NCI-H524 treated with DMSO at 0.1 percent for 48 hours (cell line): ENCODE data around the gene SCP2.

ENCODE experiments used
- DNase-seq: peaks from one replicate; lab custom pipeline; 2025; lab: John Stamatoyannopoulos, UW

Gene SCP2, protein sequence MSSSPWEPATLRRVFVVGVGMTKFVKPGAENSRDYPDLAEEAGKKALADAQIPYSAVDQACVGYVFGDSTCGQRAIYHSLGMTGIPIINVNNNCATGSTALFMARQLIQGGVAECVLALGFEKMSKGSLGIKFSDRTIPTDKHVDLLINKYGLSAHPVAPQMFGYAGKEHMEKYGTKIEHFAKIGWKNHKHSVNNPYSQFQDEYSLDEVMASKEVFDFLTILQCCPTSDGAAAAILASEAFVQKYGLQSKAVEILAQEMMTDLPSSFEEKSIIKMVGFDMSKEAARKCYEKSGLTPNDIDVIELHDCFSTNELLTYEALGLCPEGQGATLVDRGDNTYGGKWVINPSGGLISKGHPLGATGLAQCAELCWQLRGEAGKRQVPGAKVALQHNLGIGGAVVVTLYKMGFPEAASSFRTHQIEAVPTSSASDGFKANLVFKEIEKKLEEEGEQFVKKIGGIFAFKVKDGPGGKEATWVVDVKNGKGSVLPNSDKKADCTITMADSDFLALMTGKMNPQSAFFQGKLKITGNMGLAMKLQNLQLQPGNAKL

DNA sequence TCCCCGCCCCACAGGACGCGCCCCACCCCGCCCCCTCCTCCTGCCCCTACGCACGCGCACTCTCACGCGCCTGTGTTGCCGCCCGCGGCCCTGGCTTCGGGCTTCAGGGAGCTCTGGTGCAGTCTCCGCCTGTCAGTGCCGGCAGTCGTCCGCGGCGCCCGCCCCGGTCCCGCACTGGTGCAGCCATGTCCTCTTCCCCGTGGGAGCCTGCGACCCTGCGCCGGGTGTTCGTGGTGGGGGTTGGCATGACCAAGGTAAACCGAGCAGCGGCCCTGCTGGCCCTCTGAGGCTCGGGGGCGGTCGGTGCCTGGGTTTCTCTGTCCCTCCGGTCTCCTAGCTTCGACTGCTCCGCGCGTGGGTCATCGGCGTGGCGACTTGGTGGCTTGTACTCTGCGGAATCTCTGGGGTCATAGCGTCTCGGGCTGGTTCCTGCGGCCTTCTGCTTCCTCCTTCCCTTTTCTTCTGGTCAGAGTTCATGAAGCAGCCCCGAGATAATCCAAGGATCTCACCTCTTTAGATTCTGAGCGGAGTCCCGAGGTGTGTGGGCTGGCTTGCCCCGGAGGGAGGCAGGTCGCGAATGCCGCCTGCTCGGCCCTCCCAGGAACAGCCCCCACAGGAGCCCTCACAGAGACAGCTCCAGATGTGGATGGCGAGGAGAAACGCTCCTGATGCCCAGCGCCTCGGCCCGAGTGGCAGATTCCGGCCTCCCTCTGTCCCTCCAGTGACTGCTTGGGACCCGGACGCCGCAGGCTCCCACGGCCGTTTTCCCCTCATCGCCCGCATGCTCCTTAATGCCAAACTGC, at the start of gene SCP2:
Gene SCP2, plus strand, starts transcription at position 65 of the 803 bp plus-strand sequence. Its CDS starts 121 bp downstream, at position 186.
- no peak for DNase-seq

DNA sequence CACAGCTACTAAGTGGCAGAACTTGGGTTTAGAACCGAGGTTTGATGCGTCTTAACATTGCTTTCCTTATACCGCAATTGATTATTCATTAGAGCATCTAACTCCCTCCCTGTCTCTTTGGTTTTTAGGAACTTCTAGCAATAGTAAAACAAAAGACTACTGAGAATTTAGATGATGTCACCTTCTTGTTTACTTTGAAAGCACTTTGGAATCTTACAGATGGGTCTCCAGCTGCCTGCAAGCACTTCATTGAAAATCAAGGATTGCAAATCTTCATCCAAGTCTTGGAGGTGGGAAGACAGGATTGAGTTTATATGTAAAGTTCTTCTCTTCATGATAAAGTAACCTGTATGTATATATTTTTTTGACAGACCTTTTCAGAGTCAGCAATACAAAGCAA, 49.5 kb upstream of the SCP2 start:
- no peak for DNase-seq

DNA sequence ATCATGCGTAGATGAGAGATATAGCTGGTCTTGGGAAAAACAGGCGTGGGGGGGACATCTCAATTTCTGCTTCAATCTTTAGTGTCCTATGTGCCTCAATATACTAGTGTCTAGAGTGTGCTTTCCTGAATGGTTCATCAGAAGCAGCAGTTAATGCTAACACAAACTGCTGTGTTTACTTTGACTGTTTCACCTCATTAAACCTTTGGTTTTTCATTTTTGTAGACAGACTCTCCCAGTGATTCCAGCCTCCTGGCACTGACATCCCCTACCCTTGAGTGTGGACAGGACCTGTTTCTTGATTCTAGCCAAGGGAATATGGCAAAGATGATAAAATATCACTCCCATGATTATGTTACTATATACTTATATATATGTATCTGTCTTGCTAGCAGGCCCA, 46.9 kb upstream of the SCP2 start:
- DNase-seq: no peak

DNA sequence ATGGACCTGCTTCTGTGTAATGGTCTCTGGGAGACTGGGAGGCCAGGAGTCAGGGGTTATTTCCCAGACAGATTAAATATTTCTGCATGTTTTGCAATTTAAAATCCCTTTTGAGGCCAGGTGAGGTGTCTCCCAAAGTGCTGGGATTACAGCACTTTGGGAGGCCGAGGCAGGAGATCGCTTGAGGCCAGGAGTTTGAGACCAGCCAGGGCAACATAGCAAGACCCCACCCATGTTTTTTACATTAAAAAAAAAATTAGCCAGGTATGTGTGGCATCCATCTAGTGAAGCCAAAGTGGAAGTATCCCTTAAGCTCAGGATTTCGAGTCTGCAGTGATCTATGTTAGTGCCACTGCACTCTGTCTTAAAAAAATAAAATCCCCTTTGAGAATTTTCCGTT, 39.6 kb upstream of the SCP2 start:
- no peak for DNase-seq

DNA sequence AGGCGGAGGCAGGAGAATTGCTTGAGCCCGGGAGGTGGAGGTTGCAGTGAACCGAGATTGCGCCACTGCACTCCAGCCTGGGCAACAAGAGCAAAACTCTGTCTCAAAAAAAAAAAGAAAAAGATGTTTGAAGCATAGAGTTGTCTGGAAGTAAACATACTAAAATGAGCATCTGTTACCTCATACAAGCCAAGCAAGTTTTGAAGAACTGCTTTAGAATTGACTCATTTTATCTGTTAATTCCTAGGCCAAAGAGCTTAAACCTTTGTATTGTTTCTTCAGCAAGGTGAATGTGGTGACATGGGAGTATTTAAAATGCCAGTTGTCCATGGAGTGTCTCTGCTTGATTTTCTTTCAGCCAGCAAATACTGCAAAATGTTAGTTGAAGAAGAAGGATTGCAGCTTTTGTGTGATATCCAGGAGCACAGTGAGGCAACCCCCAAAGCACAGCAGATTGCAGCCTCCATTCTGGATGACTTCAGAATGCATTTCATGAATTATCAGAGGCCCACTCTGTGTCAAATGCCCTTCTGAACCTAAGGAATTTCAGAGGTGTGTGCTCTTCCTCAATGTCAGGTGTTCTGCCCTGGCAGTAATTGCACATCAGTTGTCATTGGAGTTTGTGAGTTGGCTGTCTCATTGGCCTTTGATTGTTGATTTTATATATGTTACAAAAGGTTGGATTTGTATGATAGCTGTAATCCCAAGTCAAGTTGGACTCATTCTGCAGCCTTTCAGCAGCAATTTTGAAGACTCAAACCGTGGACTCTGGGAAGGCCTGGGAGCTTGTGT, 34.5 kb upstream of the SCP2 start:
- no peak for DNase-seq

DNA sequence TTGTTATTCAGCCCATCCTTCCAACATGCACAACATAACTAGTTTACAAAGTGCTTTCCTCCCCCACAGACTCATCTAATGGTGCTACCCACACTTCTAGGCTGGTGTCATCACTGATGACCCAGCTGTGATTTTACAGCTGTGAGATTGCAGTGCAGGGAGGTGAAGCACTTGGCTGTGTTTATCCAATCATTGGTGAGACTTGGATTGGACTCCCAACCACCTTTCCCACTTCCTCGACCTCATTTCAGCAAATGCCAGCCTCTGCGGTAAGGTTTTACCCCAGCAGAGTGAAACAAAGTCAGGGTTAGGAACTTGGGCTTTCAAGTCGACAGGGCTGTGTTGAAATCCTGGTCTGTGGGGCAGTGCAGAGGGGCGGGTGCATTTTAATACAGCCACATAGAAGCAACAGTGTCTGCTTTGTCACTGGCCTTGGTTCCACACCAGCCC, 27.6 kb upstream of the SCP2 start:
- no peak for DNase-seq

DNA sequence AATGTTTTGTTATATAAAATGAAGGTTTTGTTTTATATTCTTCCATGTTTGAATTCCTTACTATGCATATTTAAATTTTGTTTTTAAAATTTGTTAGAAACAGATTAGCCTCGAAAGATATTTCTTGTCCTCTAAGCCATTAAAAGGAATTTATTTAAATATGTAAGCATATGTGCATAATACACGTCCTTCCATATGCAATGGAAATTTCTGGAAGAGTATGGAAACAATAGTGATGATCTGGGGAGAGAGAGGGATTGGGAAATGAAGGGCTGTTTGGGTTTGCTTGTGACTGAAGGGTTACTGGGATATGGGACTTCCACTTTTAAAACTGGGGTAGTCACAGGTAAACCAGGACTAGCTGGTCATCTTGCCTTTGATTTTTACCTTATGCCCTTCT, 26.7 kb upstream of the SCP2 start:
- DNase-seq: no peak

DNA sequence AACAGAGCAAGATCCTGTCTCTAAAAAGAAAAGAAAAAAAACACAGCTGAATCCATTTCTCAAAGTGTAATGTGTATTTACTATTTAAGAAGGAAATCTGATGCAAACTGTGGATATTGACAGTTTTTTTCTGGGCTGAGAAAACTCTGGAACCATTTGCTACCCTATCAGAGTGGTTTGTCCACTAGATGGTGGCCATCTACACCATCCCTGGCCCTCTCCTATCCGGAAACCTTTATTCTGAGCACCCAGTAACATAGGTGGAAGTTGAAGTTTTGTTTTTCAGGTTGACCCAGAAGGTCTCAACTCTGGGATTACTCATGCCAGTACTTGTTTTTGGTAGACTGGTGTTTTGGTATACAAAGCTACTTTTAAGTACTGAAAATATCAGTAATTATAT, 25.7 kb upstream of the SCP2 start:
- DNase-seq: no peak

DNA sequence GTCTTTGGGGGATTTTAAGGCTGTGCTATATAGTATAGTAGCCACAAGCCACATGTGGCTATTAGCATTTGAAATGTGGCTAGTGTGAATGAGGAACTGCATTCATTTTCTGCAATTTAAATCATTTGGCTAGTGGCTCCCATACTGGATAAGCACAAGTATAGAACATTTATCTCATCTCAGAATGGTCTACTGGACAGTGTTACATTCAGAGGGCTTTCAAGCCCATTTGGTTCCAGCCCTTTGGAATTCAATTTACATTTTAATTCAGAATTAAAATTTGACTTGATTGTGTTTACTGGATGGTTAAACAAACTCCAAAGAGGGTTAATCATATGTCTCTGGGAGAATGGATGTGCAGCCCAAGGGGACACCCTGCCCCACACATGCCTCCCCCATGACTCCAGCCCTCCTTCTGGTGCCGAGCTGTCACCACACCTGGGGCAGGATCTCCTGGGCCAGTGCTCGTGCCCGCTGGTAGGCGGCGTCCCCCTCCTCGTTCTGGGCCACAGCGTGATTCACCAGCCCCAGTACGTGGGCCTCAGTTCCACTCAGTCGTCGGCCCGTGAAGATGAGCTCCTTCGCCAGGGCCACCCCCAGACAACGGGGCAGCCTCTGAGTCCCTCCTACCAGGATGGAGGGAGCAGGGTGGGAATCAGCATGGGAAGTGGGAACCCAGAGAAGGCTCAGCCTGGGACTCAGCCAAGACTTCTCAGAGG, 22.7 kb upstream of the SCP2 start:
- DNase-seq: no peak

DNA sequence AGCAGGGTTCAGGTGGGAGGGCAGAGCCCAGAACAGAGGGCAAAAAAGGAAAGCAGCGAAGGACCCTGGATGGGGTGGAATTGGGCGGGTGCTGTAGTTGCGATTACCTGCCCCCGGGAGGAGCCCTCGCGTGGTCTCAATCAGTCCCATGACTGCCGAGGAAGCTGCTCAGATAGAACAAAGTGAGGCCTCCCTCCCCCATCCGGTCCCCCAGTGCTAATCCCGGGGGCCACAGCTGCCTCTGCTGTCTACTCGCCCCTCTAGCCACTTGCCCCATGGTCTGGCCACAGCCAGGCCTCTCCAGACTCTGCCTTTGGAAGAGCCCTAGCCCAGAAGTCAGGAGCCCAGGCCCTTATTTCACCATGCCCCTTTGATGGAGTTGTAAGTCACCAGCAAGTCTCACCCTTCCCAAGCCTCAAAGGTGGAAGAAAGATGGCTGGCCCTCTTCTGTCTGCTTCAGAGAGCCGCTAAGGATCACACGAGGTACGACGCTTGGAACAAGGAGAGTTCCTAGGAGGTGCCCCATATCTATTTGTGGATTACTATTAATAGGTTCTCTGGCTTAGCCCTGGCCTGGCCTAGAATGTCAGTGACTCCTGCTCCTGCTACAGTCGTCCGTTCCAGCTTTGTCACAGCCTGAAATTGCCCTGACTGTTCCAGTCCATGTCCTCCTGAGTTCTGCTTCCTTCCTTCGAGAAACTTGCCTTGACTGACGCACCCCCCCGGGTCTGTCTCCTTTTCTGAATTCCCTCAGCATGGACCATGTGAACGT, 22.0 kb upstream of the SCP2 start:
- no peak for DNase-seq

DNA sequence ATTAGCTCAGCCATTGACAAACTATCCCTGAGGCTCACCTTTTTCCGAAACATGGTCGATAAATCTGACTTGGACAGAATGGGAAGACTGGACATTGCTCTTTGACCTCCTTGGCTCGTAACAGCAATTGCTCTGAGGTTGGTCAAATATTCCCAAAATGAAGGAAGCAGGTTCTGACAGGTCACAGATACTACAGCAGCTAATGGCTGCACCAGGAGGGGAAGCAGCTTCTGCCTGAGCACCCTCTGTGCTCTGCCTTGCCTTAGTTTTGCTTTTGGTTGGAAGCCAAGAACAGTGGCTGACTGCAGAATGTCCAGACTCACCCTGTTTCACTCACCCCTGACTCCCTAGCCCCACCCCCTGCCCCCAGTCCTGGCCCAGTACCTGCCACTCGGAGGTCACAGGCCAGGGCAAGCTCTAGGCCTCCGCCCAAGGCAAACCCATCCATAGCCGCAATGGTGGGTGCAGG, 20.9 kb upstream of the SCP2 start:
- DNase-seq: no peak

DNA sequence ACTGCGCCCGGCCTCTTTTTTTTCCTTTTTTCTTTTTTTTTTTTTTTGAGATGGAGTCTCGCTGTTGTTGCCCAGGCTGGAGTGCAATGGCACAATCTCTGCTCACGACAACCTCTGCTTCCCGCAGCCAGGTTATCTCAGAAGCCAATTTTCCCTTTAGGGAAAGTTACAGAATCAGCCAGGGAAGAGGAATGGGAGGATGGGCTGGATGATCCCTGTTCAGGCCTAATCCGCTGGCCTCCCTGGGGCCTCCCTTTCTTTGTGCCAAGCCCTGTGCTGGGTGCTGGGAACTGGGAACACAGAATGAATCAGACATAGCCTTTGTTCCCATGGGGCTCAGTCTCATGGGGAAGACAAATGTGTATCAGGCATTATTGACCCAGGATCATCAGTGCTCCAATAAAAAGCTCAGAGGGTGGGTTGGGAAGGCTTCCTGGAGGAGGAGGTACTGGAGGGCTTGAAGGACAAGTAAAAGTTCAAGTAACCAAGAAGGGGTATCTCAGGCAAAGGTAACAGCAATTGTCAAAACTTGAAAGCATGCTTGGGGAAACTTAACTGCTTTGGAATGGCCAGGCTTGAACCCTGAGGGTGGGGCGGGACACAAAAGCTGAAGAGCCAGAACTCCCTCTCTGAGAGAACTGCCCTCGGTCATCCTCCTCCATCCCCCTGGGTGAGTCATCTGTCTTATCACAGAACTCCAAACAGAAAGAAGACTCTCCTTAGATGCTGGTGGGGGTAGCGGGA, 19.8 kb upstream of the SCP2 start:
- no peak for DNase-seq

DNA sequence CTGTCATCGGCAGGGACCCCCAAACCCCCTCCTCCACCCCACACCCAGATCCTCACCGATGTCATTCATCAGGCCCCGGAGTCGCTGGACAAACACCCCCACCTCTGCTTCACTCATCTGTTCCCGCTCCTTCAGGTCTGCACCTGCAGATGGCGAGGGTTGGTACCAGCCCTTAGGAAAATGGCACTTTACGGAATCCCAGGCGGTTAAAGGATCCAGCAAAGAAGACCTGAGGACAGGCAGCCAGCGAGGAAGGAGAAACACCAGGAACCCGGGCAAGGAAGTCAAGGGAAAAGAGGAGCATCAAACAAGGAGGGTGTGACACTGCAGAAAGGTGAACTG, 19.3 kb upstream of the SCP2 start:
- DNase-seq: no peak

DNA sequence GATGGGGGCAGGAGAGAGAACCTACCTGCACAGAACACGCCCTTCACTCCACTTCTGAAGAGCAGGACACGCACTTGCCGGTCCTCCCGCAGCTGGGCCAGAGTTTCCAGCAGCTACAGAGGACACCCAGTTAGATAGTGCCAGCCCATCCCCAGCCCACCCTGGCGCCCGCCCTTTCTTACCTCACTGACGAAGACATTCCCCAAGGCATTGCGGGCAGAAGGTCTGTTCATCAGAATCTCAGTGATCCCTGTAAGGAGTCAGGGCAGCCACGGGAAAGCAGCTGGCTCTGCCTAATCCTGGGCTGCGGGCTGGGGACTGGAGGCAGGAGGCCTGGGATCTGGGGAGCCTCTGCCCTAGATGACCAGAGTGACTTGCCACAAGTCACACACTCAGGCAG, 15.5 kb upstream of the SCP2 start:
- DNase-seq: no peak

DNA sequence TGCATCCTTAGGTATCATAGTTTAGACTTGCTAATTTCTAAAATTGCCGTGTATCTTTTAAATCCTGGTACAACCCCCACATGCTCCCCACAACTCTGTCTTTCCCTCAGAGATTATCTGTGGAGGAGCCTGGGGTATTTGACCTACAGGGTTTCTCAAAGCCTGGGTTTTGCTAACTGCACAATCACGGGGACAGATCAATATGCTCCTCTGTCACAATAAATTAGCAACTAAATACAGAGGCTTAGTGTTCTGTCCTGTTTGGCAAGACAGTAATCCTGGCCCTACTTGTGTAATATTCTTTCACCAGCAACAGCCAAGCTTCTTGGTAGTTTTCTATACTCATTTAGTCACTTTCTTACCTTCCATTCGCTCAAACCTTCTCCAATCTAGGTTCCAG, 14.1 kb upstream of the SCP2 start:
- no peak for DNase-seq

DNA sequence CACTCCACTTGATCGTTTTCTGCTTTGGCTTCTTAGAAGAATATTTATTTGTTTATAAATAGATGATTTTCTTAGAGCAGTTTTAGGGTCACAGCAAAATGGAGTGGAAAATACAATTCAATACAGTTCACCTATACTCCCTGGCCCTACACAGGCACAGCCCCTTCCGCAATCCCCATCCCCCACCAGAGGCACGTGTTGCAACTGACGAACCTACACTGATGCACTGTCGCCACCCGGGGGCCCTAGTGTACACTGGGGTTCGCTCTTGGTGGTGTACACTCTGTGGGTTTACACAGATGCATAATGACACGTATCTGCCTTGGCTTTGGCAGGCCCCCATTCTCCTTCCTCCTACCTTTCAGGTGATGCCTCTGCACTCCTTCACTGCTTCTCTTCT, 13.5 kb upstream of the SCP2 start:
- no peak for DNase-seq

DNA sequence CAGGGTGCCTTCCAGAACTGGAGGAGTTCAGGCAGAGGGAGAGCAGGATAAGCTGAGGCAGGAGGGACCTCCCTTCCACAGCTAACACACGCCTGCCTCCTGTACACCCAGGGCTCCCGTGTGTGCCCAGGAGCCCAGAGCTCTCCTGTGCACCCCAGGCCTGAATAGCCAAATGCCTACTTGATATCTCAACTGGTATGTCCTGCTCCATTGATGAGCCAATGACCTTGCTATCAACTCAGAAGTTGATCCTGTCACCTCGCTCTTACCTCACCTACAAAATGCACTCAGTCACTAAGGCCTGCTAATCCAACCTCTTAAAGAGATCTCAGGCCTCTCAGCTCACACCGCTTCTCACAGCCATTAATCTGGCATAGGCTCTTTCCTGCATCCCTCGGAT, 12.6 kb upstream of the SCP2 start:
- DNase-seq: no peak

DNA sequence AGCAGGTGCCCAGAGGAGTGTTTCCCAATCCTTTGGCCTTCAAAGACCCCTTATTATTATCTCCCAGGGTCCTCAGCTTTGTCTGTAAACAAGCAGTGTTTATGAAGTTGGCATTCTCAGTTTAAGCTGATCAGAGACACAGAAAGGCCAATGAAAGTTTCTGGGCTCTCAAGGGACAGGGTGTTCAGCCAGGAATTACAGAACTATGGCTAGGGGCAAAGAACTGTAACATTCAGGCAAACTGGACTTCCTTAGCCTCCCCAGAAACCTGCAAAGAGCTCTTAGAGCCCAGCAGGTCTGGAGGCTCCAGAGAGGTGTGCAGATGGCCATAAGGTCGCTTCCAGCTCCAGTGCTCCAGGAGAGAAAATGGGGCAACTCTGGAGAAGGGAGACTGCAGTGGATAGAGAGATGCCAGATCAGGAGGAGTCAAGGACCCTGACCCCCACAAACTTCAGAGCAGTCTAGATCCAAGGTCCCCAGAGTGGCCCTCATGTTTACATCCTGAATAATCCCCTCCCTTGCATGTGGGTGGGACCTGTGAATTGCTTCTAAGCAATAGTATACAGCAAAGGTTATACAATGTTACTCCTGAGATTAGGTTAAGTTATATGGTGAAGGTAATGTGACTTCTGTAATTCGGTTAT, 11.7 kb upstream of the SCP2 start:
- DNase-seq: no peak

DNA sequence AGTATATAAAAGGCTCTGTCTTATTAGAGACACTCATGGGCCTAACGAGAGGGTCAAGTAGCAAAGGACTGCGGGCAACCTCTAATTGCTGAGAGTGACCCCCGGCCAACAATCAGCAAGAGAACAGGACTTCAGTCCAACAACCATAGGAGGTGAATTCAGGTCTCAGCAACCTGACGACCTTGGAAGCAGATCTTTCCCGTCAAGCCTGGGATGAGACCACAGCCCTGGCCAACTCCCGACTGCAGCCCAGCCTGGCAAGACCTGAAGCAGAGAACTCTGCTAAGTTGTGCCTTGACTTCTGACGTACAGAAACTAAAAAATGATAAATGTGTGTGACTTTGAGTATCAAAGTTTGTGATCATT, 11.2 kb upstream of the SCP2 start:
- no peak for DNase-seq
